ENCODE results near the gene CYYR1. TPM values are rescaled to one million over a fixed set of nuclear protein-coding genes. Genes with fewer than 3 reads are reported as not detected.

CYYR1 gene
- total RNA-seq, 1 experiment from 2014 or later: 13.6 TPM

GRCh38 chr21:26554365-26554764, 18.7 kb downstream of the CYYR1 start:
- Histone ChIP-seq H3K27ac (ENCODE audit: insufficient read length, low read depth, low read length) (no peak overlapping the region), H3K23ac (ENCODE audit: insufficient read length, low read depth, low read length) (no peak overlapping the region), H3K9ac (ENCODE audit: extremely low read depth, insufficient read length, low read length) (no peak overlapping the region), H4K5ac (ENCODE audit: insufficient read length, low read depth, low read length) (no peak overlapping the region), H2BK5ac (ENCODE audit: insufficient read length, low read length) (no peak overlapping the region), H4K20me1 (ENCODE audit: control insufficient read depth, insufficient read depth, insufficient read length) (no peaks in the 10 kb centered on the region), H3K27me3 (ENCODE audit: insufficient read depth, low read length) (no peaks in the 10 kb centered on the region), H3K56ac (ENCODE audit: insufficient read length, low read depth, low read length) (no peak overlapping the region), H3K23me2 (ENCODE audit: insufficient read length, low read depth, low read length, poor library complexity, severe bottlenecking) (no peaks in the 10 kb centered on the region), H4K91ac (ENCODE audit: insufficient read length, low read depth, low read length) (no peak overlapping the region), H2BK20ac (ENCODE audit: low read depth, low read length, poor library complexity, severe bottlenecking) (no peak overlapping the region), H3K9me3 (ENCODE audit: control insufficient read depth, low read depth, low read length) (no peaks in the 10 kb centered on the region), H3K4me2 (ENCODE audit: insufficient read depth, insufficient read length, low read length) (no peak overlapping the region), H2BK12ac (ENCODE audit: insufficient read length, low read depth, low read length) (no peak overlapping the region), H2BK15ac (ENCODE audit: low read depth, low read length) (no peak overlapping the region), H2AFZ (ENCODE audit: low read length) (no peak overlapping the region), H3K18ac (ENCODE audit: insufficient read length, low read depth, low read length) (no peak overlapping the region), H3K4ac (ENCODE audit: low read depth, low read length) (no peak overlapping the region), H3K79me1 (ENCODE audit: insufficient read depth, low read depth, low read length, poor library complexity, severe bottlenecking) (peaks cover 3% of the 10 kb centered on the region), H2AK5ac (ENCODE audit: insufficient read length, low read length) (no peak overlapping the region), H3K14ac (ENCODE audit: insufficient read depth, low read length) (no peak overlapping the region), H3K4me1 (ENCODE audit: insufficient read depth, low read length) (no peaks in the 10 kb centered on the region), H3K79me2 (ENCODE audit: insufficient read depth, low read length) (0 out of 2 replicates have a peak, but pooled peaks cover 2% of the 10 kb centered on the region), H2BK120ac (ENCODE audit: low read depth, low read length, poor library complexity, severe bottlenecking) (no peak overlapping the region), H4K8ac (replicated peaks; ENCODE audit: insufficient read length, low read depth, low read length) (no peak overlapping the region), H3T11ph (ENCODE audit: low read length) (no peak overlapping the region)
- Mint-ChIP-seq H3K27me3 (ENCODE audit: low read depth) (no peaks in the 10 kb centered on the region), H3K4me1 (no peaks in the 10 kb centered on the region), H3K27ac (no peak overlapping the region), H3K4me3 (no peak overlapping the region), H3K9me3 (no peaks in the 10 kb centered on the region), H3K36me3 (ENCODE audit: insufficient read depth in 1 of 3, low read depth in 3 of 3) (peaks cover 10 to 15% (median 11%) of the 10 kb centered on the region in 3 experiments; a peak in 5 of 7 replicates)
- no CpG with 5 or more reads among the region's 2 CpGs for WGBS (ENCODE audit: extremely low coverage, insufficient read length, low lambda C conversion rate)
- DNase-seq: no peak
- no peak for TF ChIP-seq CTCF (conservative IDR thresholded peaks at IDR 0.05)
